Body of pancreas (tissue), 4 donors: ENCODE results near the gene GALNT9. TPM values are rescaled to one million over a fixed set of nuclear protein-coding genes. Genes with fewer than 3 reads are reported as not detected.

Source experiments
- ATAC-seq: fragments of 150-250 bp; one replicate; pipeline ENCODE4 v1.9.1; 2016
- DNase-seq, 4 donors: peaks; one replicate each; pipeline ENCODE4 v3.0.0-alpha.2; 2019
- H3K27ac ChIP-seq, 4 donors: fragments of 200-600 bp; sonication (generic); 1 replicate in 3 of 4; 2 replicates in 1 of 4; pipeline versions ENCODE4 v1.5.1 to v1.6.1; 2016 to 2019; ENCODE audit warnings: mild to moderate bottlenecking in 1 of 4, mixed read lengths in 1 of 4, moderate library complexity in 1 of 4
- H3K27me3 ChIP-seq, 2 donors: fragments of 200-600 bp; sonication (generic); one replicate each; pipeline ENCODE4 v1.6.0; 2016; ENCODE audit warnings: mild to moderate bottlenecking in 1 of 2
- H3K36me3 ChIP-seq, 2 donors: fragments of 200-600 bp; sonication (generic); replicated peaks in 1 of 2; 2 replicates each; pipeline ENCODE4 v1.5.1; 2016; ENCODE audit warnings: low read depth in 2 of 2; ENCODE audit not compliant: insufficient read depth in 1 of 2
- H3K4me1 ChIP-seq: fragments of 200-600 bp; sonication (generic); one replicate; pipeline ENCODE4 v1.6.0; 2016
- H3K4me3 ChIP-seq, 2 donors: fragments of 200-600 bp; sonication (generic); 1 replicate in 1 of 2; 2 replicates in 1 of 2; pipeline ENCODE4 v1.5.1; 2016 to 2019
- H3K9me3 ChIP-seq, 3 donors: fragments of 200-600 bp; sonication (generic); 1 replicate in 2 of 3; 2 replicates in 1 of 3; pipeline ENCODE4 v1.5.1; 2016
- CTCF ChIP-seq, 7 experiments: fragments of 450-650 bp in 4 of 7; fragments of 200-600 bp in 3 of 7; sonication (generic) in 3 of 7; IDR thresholded peaks; one replicate each; pipeline ENCODE4 v1.5.1; 2016 to 2019; ENCODE audit warnings: antibody characterized with exemption in 7 of 7
- POLR2A ChIP-seq, 3 donors: fragments of 450-650 bp; IDR thresholded peaks; one replicate each; pipeline ENCODE4 v1.6.1; 2016; ENCODE audit warnings: antibody characterized with exemption in 3 of 3, mild to moderate bottlenecking in 2 of 3
- WGBS, 2 donors: methylation state at CpG; one replicate each; pipeline ENCODE4 v1.1.5; 2017; 5-methylcytosine and 5-hydroxymethylcytosine counted together
- intact Hi-C: fragments of 100-400 bp; cut with DNase I; formaldehyde crosslinking; loops from one replicate; pipeline ENCODE4 v1.15.1; 2023
- total RNA-seq, 2 donors: library from RNA; depleted of rRNA; stranded (reverse); fragments of >200 nt; gene quantifications; one replicate each; pipeline ENCODE4 v1.1.0, GENCODE V29; 2016

The GALNT9 gene
- total RNA-seq, 2 donors from 2014 or later: not detected

GRCh38 chr12:132338311-132338710 is 8.9 kb upstream of the GALNT9 start:
- Histone ChIP-seq H3K36me3 (no peaks in the 10 kb centered on the region), H3K4me1 (no peaks in the 10 kb centered on the region), H3K9me3 (no peaks in the 10 kb centered on the region), H3K27me3 (no peaks in the 10 kb centered on the region), H3K27ac (no peak overlapping the region), H3K4me3 (no peak overlapping the region)
- intact Hi-C loops: no loop called here
- no peak for DNase-seq
- no peak for ATAC-seq
- 82 to 93% methylated on average over 5 to 20 of the region's 20 CpGs for WGBS, 2 donors
- no peak for TF ChIP-seq CTCF (IDR thresholded peaks at IDR 0.05)
- no peak for TF ChIP-seq POLR2A (IDR thresholded peaks at IDR 0.05)

GRCh38 chr12:132337557-132337956 is 8.2 kb upstream of the GALNT9 start:
- 83 to 84% methylated on average over 14 to 27 of the region's 27 CpGs for WGBS, 2 donors
- no peak for TF ChIP-seq CTCF (IDR thresholded peaks at IDR 0.05)
- TF ChIP-seq POLR2A (IDR thresholded peaks at IDR 0.05): no peak
- Histone ChIP-seq H3K36me3 (no peaks in the 10 kb centered on the region), H3K27me3 (no peaks in the 10 kb centered on the region), H3K4me1 (no peaks in the 10 kb centered on the region), H3K9me3 (no peaks in the 10 kb centered on the region), H3K4me3 (no peak overlapping the region), H3K27ac (no peak overlapping the region)
- ATAC-seq: no peak
- no peak for DNase-seq
- intact Hi-C loops: no loop called here

- no peak overlapping the region for H3K27ac ChIP-seq
- ATAC-seq: no peak
- H3K36me3 ChIP-seq: no peaks in the 10 kb centered on the region
- no peak overlapping the region for H3K4me3 ChIP-seq
- H3K27me3 ChIP-seq: no peaks in the 10 kb centered on the region
- DNase-seq: no peak
- H3K9me3 ChIP-seq: no peaks in the 10 kb centered on the region
- no peaks in the 10 kb centered on the region for H3K4me1 ChIP-seq
- TF ChIP-seq CTCF (IDR thresholded peaks at IDR 0.05) (no peak), POLR2A (IDR thresholded peaks at IDR 0.05) (no peak)
- 79 to 89% methylated on average over 26 to 41 of the region's 41 CpGs for WGBS, 2 donors
- intact Hi-C loops: no loop called here
Observed at GRCh38 chr12:132336451-132337413, 7.3 kb upstream of the GALNT9 start.

GRCh38 chr12:132335179-132335756 is 5.9 kb upstream of the GALNT9 start:
- H3K27ac ChIP-seq: no peak overlapping the region
- H3K4me1 ChIP-seq: no peaks in the 10 kb centered on the region
- H3K36me3 ChIP-seq: no peaks in the 10 kb centered on the region
- H3K27me3 ChIP-seq: peaks cover 0 to 7% of the 10 kb centered on the region in 2 donors
- TF ChIP-seq POLR2A (IDR thresholded peaks at IDR 0.05): no peak
- TF ChIP-seq CTCF (IDR thresholded peaks at IDR 0.05): no peak
- ATAC-seq (no peak), DNase-seq (no peak)
- 63 to 67% methylated on average over 9 to 11 of the region's 11 CpGs for WGBS, 2 donors
- intact Hi-C loops: no loop called here
- no peaks in the 10 kb centered on the region for H3K9me3 ChIP-seq
- H3K4me3 ChIP-seq: no peak overlapping the region
